Stimulated activated CD8-positive, alpha-beta memory T cell treated with anti-CD3 and anti-CD28 coated beads, Interleukin-4, amount 100 ng/mL, for 48 hours (primary cell): ENCODE data around the gene CEND1.
A peak's percentile ranks its signal among the peaks of the same experiment; 100 is the strongest.

Source experiments
- DNase-seq: peaks from one replicate; pipeline ENCODE4 v3.0.0-alpha.2; 2020

The CEND1 gene

DNA sequence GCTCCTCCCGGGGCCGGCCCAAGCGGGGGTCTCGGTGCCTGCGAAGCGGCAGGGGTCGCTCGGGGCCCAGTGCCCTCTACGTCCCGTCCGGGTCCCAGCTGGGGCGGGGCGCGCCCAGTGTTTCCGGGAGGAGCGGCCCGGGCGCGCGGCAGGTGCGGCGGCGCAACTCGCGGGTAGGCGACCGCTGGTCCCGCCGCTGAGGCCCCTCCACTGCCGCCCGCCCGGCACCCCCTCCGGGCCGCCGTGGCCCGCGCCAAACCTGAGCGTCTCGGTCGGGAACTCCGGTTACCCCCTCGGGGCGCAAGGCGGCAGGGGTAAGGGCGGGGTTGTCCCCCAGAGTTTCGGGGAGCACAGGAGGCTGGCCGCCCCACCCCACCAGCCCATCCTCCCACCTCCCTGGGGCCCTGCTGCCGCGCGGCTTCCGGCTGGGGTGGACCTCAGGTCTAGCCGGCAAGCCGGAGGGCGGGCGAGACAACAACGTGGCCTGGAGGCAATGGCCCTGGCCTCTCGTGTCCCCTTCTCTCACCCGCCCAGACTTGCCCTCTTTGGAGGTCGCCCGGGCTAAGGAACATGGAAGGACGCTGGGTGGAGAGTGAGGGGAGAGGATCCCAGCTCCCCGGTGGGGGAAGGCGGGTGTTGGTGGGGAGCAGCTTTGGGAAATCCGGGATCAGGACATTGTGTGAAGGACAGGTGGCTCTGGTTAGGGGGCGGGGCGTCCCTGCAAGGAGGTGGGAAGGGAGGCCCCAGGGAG, 37.4 kb upstream of the CEND1 start:
- DNase-seq = no peak

DNA sequence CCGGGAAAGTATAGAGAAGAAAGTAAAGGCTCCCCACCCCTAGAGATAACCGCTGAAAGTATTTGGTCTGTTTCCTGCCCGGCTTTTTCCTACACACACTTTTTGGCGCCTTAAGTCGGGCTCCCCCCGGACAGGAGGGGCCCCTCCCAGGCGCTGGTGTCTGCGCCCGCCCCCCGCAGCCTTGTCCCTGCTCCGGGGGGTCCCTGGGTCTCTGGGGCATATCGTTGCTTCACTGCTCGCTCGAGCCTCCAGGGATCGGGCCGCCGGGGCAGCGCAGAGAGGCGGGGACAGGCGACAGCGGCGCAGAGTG, 36.9 kb upstream of the CEND1 start:
- DNase-seq = no peak

- DNase-seq = no peak
These were observed 36.3 kb upstream of the CEND1 start for GRCh38 chr11:826227-826621.

DNA sequence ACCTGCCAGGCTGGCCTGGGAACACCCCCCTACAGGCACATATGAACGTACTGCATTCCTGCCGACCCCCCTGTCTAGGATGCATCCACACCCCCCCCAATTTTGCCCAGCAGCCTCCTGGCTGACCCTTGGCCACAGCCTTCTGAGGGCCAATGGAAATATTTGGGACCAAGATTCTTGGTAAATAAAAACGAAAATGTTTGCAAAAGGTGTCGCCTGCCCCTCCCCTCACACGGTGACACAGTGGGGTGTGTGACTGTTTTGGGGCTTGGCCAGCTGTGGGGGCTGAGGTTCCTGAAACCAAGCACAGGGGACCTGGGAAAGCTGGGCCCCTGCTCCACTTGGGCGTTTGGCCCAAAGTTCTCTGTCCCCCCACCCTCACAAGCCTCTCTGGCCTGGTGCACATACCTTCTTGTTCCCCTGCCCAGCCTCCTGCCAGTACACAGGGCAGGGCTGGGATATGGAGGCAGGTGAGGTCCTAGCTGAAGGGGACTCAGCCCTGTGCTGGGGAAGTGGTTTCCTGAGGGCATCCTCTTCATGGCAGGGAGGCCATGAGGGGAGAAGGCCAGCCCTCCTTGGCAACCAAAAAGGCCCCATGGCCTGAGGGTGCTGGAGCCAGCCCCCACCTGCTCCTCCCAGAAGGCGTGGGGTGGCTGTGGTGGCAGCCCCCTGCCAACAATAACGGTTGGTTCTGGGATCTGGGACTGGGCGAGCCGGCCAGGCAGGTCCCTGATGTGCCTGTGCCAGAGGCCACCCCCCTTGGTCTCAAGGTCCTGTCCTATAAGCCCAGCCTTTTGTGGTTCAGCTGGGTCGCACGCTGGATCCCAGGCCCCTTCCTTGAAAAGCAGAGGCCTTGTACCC, 35.7 kb upstream of the CEND1 start:
- no peak for DNase-seq

- DNase-seq = no peak
These were observed 35.1 kb upstream of the CEND1 start for GRCh38 chr11:824942-825341.

DNA sequence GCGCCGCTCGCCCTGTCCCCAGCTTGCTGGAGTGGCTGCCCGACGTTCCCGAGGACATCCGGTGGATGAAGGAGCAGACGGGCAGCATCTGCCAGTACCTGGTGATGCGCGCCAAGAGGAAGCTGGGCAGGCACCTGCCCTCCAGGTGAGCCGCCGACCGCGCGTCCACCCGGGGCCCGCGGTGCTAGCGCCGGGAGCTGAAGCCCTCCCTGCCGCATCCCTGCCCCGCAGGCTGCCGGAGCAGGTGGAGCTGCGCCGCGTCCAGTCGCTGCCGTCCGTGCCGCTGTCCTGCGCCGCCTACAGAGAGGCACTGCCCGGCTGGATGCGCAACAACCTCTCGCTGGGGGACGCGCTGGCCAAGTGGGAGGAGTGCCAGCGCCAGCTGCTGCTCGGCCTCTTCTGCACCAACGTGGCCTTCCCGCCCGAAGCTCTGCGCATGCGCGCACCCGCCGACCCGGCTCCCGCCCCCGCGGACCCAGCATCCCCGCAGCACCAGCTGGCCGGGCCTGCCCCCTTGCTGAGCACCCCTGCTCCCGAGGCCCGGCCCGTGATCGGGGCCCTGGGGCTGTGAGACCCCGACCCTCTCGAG, 34.5 kb upstream of the CEND1 start:
- no peak for DNase-seq

- no peak for DNase-seq
These were observed 33.8 kb upstream of the CEND1 start for GRCh38 chr11:823441-824291.

GRCh38 chr11:821512-822371, 31.9 kb upstream of the CEND1 start:
- no peak for DNase-seq

- no peak for DNase-seq
These were observed 31.0 kb upstream of the CEND1 start for GRCh38 chr11:820655-821511.

GRCh38 chr11:819943-820649, 30.2 kb upstream of the CEND1 start:
- DNase-seq = peak; percentile 96

GRCh38 chr11:819129-819931, 29.4 kb upstream of the CEND1 start:
- DNase-seq = peak; percentile 93

DNA sequence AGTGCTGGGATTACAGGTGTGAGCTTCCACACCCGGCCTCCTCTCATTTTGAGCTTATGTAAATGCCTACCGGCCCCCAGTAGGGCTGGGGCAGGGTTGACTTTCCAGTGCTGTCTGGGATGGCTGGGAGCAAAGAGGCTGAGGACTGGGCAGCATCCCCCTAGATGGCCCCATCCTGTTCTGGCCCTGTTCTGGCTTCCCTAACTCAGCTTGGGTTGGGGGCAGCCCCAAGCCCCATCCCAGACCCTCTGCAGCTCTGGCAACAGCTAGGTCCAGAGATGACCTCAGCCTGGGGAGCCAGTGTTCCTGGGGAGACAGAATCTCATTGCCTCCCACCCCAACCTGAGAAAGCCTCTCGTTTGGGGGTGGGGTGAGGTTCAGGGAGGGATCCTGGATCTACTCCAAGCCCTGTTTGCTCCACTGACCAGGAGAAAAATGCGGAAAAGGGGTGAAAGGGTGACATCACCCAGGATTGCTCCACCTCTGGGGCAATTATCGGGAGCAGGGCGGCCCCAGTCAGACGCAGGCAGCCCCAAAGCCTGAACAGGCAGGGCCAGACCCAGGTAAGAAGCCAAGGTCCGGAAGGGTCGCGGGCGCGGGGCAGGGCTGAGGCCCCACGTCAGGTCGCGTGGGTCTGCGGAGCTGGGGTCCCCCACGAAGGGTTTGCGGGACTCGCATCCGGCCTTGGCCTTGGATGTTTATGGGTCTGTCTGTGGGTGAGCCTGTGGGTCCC, 28.7 kb upstream of the CEND1 start, which contains the start of gene PNPLA2:
TSS of gene PNPLA2 (plus strand) at position 519 of the 733 bp plus-strand sequence. CDS start 805 bp downstream, outside the sequence.
- DNase-seq = no peak

- DNase-seq = no peak
These were observed 26.5 kb upstream of the CEND1 start for GRCh38 chr11:816433-816779.

- no peak for DNase-seq
These were observed 26.0 kb upstream of the CEND1 start for GRCh38 chr11:815675-816432.

DNA sequence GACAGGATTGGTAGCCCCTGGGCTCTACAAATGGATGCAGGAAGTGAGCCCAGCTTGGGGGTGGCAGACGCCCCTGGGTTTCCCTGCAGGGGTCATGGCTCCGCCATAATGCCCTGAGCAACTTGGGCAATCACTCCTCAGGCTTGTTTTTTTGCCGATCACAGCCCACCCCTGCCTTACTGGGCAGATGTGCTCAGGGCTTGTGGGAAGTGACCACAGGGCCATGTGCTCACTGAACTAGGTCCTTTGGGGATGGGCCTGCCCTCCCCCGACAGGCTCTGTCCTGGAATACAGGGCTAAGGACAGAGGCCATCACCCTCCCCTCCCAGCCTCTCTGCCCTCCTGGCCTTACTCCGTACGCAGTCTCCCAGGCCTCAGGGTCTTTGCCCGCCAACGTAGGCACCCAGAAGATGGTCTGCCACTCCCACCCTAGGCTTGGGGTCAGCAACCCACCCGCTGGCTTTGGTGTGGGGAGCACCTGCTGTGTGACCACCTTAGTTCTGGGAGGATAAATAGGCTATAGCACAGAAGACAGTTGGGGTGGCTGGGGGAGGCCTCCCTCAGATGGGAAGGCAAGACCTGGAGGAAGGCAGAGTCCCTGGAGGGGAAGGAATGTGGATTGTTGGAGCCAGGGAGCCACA, 23.7 kb upstream of the CEND1 start:
- no peak for DNase-seq

GRCh38 chr11:813072-813455, 23.2 kb upstream of the CEND1 start:
- DNase-seq = no peak

DNA sequence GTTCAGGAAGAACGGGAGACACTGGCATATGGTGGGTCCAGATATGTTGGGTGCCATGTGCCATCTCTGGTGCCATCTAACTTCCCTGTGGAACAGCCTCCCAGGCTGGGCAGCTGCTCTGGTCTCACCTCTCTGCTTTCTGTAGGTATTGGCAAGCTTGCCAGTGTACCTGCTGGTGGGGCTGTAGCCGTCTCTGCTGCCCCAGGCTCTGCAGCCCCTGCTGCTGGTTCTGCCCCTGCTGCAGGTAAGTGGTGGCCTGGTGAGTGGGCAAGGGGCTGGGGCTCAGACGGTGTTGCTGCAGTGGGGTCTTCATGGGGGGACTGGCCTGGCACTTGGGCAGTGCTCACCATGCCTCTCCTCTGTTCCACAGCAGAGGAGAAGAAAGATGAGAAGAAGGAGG, 22.5 kb upstream of the CEND1 start:
- DNase-seq = no peak
